Testis (tissue), 2 donors: ENCODE data around the gene ELMO1.

ENCODE experiments used
- CTCF ChIP-seq, 3 experiments: fragments of 450-650 bp in 2 of 3; fragments of 200-600 bp in 1 of 3; sonication (generic) in 1 of 3; IDR thresholded peaks; one replicate each; pipeline ENCODE4 v1.5.1; 2016 to 2019; ENCODE audit warnings: antibody characterized with exemption in 3 of 3, mild to moderate bottlenecking in 2 of 3, moderate library complexity in 1 of 3
- POLR2A ChIP-seq: fragments of 450-650 bp; IDR thresholded peaks from one replicate; pipeline ENCODE4 v1.6.1; 2017; ENCODE audit warnings: antibody characterized with exemption, mild to moderate bottlenecking, moderate library complexity

- TF ChIP-seq CTCF (IDR thresholded peaks at IDR 0.05) = no peak
- no peak for TF ChIP-seq POLR2A
These were observed 94.6 kb downstream of the ELMO1 start for GRCh38 chr7:37353949-37354655.
